HG03565 (cell line): ENCODE measurements around the gene SLC10A3.
A peak's percentile ranks its signal among the peaks of the same experiment; 100 is the strongest.

Experiments
- ATAC-seq: cut with Tn5 transposase; IDR thresholded peaks from one replicate; pipeline ENCODE4 v1.9.1; 2021; ENCODE audit warnings: mild to moderate bottlenecking, moderate library complexity; ENCODE audit not compliant: unreplicated experiment

The SLC10A3 gene, protein sequence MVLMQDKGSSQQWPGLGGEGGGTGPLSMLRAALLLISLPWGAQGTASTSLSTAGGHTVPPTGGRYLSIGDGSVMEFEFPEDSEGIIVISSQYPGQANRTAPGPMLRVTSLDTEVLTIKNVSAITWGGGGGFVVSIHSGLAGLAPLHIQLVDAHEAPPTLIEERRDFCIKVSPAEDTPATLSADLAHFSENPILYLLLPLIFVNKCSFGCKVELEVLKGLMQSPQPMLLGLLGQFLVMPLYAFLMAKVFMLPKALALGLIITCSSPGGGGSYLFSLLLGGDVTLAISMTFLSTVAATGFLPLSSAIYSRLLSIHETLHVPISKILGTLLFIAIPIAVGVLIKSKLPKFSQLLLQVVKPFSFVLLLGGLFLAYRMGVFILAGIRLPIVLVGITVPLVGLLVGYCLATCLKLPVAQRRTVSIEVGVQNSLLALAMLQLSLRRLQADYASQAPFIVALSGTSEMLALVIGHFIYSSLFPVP

DNA sequence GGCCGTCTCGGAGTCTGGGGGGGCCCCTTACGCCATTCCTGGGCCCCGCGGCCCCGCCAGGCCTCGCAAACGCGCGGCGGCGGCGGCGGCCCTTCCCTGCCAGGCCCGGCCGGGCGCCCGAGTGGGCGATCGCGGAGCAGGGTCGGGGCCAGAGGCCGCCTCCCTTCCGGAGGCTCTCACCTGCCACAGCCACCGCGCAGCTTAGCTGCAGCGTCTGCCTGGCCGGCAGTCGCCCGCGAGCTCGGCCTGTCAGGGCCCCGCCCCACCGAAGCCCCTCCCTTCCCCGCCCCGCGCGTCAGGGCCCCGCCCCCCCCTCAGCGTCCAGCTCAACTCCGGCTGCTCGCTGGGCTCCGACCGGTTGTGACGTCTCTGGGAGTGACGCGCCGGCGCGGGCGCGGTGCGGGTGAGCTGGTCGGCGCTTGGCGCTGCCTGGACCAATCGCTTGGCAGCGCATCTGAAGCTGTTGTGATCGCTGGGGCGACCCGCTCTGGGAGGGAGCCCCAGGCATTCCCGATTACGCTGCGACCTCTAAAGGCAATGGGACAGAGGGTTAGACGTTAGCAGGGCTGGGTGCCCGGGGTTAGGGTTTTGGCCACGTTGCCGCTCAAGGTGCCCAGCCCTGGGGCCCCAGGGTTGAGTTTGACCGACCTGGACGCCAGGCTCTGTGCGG is at the start of gene SLC10A3:
Gene SLC10A3, minus strand, starts transcription at position 216 of the 670 bp plus-strand sequence. CDS start 1,689 bp downstream, outside the sequence.
- peak; percentile 75 for ATAC-seq

DNA sequence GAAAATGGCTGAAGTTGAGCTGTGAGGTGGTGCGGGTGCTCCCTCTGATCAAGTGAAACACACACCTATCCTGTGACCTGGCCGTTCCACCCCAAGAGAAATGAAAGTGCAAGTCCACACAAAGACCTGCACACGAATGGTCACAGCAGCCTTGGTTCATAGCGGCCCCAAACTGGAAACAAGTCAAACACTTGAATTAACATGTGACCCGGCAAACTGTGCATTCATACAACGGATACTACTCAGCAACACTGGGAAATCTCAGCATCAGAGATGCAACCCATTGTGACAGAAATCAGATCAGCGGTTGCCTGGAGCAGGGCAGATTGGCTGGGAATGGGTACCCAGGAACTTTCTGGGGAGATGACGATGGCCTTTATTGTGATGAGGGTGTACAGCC is 48.6 kb upstream of the SLC10A3 start:
- no peak for ATAC-seq

DNA sequence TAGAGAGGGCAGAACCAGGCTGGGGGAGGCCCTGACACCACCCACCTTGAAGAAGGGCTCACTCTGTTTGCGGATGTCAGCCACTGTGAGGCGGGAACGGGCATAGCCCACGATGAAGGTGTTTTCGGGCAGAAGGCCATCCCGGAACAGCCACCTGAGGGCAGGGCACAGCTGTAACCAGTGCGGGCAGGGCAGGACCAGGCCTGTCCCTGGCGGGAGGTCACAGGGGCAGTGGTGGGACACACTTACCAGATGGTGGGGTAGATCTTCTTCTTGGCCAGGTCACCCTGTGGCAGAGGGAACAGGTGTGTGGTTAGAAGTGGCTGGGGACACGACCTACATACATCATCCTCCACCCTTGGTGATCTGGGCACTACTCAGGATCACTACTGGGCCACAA is 45.5 kb upstream of the SLC10A3 start:
- no peak for ATAC-seq

DNA sequence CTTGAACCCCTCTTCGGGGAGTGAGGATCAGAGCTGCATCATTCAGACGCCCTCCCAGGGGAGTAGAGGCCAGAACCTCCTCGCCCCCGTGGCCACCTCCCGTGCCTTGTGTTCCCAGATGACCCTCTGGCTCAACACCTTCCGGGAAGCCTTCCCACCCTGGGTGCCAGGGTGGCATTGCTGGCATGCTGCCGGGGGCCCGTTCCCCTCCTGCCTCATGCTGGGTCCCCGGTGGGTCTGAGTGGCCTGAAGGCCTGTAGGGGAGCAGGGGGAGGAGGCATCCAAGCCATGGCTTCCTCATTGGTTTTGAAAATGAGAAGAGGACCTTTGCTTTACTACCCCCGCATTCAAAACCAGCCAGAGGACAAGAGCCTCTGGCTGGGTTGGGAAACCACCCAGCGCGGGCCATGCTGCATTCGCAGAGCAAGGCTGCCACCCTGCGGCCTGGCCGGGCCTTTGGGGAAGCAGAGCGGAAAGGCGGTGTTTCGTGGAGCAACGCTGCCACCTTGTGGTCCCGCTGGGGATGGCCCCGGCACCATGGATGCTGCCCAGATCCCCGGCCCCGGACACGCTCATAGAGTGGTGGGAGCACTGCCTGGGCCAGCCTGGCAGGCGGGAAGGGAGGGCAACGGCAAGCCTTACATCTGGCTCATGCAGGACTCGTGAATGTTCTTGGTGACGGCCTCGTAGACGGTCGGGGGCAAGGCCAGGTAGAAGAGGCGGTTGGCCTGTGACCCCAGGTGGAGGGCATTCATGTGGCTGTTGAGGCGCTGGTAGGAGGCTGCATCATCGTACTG is 44.3 kb upstream of the SLC10A3 start:
- no peak for ATAC-seq

DNA sequence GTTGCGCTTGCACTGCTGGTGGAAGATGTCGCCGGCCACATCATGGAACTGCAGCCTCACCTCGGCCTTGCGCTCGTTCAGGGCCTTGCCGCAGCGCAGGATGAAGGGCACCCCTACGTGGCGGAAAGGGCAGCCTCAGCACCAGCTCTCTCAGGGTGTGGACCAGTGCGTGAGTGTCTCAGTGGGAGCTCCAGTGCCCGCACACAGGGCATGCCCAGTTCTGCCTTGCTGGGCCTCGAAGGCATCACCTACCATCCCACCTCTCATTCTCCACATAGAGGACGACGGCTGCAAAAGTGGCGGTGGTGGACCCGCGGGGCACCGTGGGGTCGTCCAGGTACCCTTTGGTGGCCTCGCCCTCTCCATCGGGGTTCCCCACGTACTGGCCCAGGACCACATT is 42.3 kb upstream of the SLC10A3 start:
- no peak for ATAC-seq

DNA sequence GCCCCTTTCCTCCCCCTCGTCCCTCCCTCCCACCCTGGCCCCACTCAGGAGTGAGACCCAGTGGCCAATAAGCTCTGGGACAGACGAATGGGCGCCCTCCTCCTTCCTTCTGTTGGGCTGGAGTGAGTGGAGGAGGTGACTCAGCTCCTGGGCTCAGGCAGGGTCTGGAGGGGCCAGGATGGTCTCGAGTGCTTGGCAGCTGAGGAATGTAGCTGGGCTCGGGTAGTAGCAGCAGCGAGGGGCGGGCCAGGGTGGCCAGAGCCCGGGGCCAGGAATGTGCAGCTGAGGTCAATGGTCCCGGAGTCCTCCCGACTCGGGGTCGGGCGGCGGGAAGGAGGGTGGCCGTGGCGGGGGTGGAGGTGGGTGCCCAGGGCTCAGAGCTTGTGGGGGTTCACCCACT is 41.2 kb upstream of the SLC10A3 start:
- no peak for ATAC-seq

DNA sequence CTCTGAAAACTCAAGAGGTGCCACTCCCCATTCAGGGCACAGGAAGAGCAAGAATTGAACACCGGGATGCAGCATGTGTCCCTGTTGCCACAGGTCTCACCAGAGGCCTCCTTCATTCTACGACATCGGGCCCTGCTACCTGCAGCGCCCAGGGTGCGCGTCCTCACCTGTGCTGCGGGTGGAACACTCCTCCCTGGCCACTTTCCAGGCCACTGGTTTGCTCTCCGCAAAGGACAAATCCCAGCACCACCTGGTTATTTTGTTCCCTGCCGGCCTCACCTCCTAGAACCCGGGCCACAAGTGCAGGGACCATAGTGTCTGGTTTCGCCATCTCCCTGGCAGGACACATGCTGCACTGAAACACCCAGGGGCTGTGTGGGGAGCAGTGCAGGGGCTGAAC is 39.9 kb upstream of the SLC10A3 start:
- ATAC-seq, result no peak

DNA sequence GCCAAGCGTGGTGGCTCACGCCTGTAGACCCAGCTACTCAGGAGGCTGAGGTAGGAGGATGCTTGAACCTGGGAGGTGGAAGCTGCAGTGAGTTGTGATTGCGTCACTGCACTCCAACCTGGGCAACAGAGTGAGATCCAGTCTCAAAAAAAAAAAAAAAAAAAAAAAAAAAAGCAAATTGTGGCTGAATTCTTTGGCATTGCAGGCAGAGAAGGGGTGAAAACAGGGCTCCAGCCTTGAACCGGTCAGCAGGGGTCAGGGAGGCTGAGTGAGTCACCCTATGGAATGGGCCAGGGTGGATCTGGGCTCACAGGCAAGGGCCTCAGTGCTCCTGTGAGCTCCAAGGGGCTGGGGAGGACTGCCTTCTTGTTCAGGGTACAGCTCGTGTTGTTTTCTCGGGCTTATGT is 38.8 kb upstream of the SLC10A3 start:
- ATAC-seq, result no peak

DNA sequence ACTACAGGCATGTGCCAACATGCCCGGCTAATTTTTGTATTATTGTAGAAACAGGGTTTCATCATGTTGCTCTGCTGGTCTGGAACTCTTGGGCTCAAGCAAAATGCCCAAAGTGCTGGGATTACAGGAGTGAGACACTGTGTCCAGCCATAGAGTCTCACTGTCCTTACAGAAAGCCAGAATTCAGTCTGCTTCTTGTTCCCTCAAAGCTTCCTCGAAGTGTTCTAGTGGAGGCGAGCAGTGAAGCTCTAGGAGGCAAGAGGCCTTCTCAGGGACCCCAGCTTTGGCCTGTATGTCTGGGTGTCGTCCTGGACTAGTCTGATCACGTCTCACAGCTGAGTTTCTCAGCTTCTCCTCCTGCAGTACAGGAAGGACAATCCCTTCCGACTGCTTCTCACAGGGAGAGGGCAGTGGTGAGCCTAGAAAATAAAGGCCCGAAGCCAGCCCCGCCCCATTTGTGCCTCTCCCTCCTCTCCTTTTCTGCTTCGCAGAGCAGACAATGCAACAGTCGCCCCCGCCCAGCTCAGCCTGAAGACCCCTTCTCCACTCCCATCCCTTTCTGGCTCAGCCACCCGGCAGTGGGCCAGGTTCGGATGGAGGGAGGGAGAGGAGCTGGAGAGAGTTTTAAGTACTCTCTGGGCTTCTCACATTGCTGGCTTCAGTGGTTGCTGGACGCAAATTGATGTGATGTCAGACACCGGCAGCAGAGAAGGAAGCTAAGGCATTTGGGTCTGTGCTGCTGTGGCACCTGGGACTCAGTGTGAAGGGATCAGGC is 36.7 kb upstream of the SLC10A3 start:
- ATAC-seq, result no peak

DNA sequence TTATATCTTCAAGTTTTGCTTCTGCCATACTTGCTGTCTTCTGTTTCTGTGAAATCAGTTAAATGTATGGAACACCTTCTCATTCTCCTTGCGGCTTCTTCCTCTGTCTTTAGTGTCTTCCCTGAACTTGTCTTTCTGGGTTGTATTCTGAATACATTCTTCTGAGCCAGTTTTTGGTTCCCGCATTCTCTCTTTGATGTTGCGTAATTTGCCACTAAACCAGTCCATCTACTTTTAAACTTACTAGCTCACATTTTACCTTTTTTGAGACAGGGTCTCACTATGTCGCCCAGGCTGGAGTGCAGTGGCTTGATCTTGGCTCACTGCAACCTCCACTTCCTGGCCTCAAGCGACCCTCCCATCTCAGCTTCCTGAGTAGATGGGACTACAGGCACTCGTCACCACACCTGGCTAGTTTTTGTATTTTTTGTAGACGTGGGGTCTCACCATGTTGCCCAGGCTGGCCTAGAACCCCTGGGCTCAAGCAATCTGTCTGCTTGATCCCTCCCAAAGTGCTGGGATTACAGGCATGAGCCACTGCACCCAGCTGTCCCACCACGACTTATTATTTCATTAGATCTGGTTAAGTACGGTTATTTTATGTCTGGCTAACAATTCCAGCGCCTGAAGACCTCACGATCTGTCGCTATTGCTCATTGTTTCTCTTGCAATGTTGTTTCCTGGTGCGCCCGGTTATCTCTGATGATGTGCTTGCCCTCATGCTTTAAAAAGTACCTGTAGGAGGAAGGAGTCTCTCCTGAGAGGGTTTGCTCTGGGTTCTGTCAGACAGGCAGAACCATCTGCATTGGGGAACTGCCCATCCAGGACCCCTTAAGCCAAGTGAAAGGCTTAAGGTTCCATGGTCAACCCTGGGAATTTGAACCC is 35.4 kb upstream of the SLC10A3 start:
- ATAC-seq, result no peak

DNA sequence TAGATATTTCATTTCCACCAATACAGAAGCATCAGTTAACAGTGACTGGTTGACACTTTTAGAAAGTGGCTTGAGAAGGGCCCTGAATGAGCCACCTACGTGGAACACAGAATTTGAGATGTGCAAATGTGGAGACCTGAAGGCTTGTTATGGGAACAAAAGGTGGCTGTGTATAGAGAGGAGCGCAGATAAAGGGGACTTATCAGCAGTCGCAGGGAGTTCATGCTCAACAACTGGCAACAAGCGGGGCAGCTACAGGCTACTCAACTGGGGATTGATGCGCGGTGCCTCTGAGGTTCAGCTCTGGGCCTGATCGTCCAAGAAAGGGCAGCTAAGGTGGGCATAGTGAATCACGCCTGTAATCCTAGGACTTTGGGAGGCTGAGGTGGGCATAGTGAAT is 29.0 kb upstream of the SLC10A3 start:
- no peak for ATAC-seq

DNA sequence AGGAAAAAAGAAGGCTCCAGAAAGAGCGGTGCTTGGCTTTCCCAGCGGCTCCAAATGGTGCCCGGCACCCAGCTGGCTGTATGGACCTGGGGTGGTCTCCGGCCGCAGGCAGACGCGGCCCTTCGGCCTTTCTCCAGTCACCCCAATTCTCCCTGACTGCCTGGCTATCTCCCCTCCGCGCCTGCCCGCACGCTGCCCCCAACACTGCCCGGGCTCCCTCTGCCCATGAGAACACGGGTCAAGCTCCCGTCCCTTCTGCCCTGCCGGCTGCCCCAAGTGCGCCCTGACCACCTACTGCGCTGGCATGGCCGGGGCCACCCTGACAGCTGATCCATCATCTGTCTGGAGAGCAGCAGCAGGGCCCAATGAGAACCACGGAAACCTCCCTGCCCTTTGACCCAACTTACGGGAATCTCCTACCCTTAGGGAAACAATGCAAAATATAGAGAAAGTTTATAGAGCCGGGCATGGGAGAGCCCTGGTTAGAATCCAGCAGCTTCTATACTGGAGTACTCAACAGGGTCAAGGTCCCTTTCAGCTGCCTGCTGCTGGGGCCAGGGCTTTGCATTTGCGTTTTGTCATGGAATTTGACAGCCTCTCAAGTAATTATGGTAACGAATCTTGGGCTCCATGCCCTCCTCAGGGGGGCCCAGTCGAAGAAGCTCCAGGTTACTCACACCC is 26.8 kb upstream of the SLC10A3 start:
- ATAC-seq, result no peak

DNA sequence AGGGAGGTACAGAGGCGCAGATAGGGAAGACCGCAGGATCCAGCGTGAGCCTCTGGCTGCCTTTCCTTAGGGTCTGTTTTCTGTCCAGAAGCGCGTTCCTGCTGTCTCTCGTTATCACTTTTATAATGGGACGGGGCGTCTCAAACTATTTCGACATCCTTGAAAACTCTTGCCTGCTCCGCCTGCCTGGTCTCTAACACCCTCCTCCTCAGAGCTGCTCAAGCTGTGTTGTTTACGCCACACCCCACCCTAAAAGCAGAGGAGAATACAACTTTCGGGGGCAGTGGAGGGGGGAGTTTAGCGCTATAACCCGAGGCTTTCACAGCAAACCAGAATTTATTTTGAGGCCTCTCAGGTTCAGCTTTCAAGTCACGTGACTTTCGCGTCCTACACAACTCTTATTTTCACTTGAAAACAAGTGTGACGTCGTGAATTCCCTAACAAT is 26.2 kb upstream of the SLC10A3 start:
- ATAC-seq, result no peak

DNA sequence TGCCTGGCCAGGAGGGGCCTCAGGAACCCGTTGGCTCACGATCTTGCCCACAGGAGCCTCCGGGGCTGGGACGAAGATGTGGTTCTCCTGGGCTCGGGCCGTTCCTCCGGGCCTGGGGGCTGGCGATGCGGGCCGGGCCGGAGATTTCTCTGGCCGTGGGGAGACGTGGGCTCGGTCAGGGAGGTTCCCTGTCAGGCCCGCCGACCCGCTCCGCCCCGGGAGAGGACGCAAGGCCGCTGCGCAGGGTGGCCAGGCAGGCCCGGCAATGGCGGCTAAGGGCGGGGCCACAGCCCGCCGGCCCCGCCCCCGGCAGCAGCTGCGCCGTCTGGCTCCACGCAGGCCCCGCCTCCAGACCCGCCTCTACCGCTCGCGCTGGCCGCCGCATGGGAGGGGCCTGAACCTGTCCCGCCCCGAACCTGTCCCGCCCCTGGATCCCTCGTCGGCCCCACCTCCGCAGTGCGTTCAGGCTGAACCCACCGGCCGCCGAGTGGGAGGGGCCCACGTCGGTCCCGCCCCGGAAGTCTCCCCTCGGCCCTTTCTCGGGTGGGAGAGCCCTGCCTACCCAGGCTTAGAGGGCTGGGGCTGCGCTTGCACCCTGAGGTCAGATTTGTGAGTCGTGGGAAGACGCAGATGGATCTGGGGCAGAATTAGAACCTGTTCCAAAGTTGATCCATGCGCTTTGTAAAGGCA is 25.7 kb upstream of the SLC10A3 start, which contains the start of gene FAM3A:
Gene FAM3A, minus strand, starts transcription at position 267 of the 690 bp plus-strand sequence. CDS start 460 bp downstream, outside the sequence.
- peak; percentile 85 for ATAC-seq

DNA sequence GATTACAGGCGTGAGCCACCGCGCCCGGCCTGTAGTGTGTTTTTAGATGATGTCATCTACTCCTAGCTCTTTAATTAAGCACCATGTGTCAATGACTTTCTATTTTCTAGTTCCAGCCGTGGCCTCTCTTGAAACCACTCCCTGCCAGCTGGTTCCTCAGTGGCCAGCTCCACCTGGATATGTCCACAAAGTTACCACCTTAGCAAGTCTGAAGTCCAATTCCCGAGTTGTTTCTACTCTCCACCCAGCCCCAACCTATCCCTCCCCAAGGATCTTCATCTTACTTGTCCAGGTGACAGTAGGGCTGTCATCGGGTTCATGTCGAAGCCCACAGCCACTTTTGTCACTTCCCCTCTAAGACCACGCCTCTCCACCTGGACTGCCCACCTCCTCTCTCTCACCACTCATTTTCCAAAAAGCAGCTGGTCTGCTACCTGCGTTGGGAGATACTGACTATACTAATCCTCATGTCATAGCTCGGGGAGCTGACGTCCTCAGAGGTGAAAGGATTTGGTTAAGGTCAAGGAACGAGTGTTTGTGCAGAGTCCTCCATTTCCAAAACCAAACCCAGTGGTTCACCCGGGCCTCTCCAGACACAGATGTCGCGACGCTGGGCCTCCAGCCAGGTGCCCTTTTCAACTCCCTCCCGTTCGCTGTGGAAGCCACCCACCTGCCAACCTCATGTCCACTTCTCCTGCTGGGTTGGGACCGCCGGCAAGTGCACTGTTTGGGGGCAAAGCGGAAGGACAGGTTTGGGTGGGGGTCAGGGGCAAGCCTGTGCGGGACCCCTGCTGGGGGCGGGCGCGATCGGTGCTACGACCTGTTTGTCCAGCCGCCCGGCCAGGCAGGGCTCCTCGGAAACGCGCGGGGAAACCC is 24.9 kb upstream of the SLC10A3 start:
- ATAC-seq, result no peak

DNA sequence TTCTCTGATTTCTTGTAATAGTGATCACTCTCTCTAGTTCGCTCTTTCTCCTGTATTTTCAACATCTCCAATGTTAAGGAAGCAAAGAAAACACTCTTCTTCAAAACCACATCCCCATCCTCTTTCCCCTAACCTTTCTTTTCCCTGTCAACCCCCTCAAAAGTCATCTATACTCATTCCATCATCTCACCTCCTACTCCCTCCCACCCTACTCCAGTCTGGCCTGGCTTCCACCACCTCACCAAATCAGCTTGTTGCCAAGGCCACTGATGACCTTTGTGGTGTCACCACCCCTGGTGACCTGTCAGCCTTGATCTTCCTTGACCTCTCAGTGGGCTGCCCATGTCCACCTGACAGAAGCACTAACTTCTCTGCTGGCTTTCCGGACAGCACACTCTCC is 23.3 kb upstream of the SLC10A3 start:
- ATAC-seq, result no peak

DNA sequence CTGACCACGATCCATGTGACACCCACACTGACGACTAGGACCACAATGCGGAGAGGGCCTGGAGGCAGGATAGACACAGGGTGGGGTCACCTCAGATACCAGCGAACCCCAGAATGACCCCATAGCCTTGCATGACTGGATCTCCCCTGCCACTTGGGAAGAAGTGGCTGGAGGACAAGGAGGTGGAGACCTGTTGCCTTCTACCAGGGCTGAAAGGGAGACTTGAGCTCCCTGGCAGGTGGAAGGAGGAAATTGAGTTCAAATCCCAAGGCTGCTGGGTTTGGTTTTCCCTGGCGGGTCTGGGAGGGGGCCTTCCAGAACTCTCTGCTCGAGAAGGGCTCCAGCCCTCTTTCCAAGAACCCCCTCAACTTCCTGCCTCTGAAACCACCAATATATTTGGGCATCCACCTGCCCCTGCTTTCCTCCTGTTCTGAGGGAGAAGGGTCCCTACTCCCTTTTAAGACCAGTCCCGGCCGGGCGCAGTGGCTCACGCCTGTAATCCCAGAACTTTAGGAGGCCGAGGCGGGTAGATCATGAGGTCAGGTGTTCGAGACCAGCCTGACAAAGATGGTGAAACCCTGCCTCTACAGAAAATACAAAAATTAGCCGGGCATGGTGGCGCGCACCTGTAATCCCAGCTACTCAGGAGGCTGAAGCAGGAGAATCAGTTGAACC is 22.6 kb upstream of the SLC10A3 start:
- no peak for ATAC-seq
